ENCODE results near the gene TSGA10. TPM values are rescaled to one million over a fixed set of nuclear protein-coding genes. Genes with fewer than 3 reads are reported as not detected.

Gene TSGA10
- total RNA-seq, 1 experiment from 2014 or later = 7.5 TPM

DNA sequence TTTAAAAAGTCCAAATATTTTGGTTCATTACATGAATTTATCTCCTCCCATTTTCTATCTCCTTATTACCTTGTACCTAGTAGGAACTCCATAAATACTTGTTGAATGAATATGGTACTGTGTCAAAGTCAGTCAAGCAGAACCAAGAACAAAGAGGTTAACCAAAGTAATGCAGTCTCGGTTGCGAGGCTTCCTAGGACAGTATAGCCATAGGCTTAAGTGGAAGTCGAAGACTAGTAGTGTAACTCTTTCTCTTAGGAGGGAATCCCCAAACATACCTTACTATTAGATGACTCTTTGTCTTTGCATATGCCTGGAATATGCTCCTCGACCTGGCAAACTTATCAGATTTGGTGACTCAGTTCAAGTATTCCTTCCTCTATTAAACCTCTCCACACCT is 4.9 kb upstream of the TSGA10 start:
- intact Hi-C loops (cut with micrococcal nuclease; ENCODE audit: unreplicated experiment) = no loop called here
- POLR2A ChIA-PET = no interaction called here
- ATAC-seq (no peak), DNase-seq (ENCODE audit: low read depth, low spot score) (no peak)
- H3K27me3 ChIP-seq (ENCODE audit: control insufficient read depth, insufficient read depth, low read length) = no peaks in the 10 kb centered on the region
- in situ Hi-C loops (cut with HindIII; ENCODE audit: low pct_unique_long_range_greater_than_20kb, low sequenced_read_pairs) = no loop called here
- BruUV-seq (replicated peaks) = no TSS peak
- peaks cover 6% of the 10 kb centered on the region for H3K4me1 ChIP-seq (ENCODE audit: control insufficient read depth, insufficient read depth, low read length)
- no peak overlapping the region for H3K27ac ChIP-seq (ENCODE audit: low read length)
- no peaks in the 10 kb centered on the region for H3K9me3 ChIP-seq (ENCODE audit: control insufficient read depth, insufficient read depth, low read depth, low read length)
- no peak for TF ChIP-seq POLR2AphosphoS5 (IDR thresholded peaks at IDR 0.05; ENCODE audit: low read depth, low read length)
- TF ChIP-seq, protein P1, sequence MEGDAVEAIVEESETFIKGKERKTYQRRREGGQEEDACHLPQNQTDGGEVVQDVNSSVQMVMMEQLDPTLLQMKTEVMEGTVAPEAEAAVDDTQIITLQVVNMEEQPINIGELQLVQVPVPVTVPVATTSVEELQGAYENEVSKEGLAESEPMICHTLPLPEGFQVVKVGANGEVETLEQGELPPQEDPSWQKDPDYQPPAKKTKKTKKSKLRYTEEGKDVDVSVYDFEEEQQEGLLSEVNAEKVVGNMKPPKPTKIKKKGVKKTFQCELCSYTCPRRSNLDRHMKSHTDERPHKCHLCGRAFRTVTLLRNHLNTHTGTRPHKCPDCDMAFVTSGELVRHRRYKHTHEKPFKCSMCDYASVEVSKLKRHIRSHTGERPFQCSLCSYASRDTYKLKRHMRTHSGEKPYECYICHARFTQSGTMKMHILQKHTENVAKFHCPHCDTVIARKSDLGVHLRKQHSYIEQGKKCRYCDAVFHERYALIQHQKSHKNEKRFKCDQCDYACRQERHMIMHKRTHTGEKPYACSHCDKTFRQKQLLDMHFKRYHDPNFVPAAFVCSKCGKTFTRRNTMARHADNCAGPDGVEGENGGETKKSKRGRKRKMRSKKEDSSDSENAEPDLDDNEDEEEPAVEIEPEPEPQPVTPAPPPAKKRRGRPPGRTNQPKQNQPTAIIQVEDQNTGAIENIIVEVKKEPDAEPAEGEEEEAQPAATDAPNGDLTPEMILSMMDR (IDR thresholded peaks at IDR 0.05) = no peak
- no peak for TF ChIP-seq TCF7L2 (IDR thresholded peaks at IDR 0.05; ENCODE audit: low read depth, low read length)
- TF ChIP-seq, protein P2, sequence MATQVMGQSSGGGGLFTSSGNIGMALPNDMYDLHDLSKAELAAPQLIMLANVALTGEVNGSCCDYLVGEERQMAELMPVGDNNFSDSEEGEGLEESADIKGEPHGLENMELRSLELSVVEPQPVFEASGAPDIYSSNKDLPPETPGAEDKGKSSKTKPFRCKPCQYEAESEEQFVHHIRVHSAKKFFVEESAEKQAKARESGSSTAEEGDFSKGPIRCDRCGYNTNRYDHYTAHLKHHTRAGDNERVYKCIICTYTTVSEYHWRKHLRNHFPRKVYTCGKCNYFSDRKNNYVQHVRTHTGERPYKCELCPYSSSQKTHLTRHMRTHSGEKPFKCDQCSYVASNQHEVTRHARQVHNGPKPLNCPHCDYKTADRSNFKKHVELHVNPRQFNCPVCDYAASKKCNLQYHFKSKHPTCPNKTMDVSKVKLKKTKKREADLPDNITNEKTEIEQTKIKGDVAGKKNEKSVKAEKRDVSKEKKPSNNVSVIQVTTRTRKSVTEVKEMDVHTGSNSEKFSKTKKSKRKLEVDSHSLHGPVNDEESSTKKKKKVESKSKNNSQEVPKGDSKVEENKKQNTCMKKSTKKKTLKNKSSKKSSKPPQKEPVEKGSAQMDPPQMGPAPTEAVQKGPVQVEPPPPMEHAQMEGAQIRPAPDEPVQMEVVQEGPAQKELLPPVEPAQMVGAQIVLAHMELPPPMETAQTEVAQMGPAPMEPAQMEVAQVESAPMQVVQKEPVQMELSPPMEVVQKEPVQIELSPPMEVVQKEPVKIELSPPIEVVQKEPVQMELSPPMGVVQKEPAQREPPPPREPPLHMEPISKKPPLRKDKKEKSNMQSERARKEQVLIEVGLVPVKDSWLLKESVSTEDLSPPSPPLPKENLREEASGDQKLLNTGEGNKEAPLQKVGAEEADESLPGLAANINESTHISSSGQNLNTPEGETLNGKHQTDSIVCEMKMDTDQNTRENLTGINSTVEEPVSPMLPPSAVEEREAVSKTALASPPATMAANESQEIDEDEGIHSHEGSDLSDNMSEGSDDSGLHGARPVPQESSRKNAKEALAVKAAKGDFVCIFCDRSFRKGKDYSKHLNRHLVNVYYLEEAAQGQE (IDR thresholded peaks at IDR 0.05; ENCODE audit: insufficient read depth in 1 of 2, low read depth in 2 of 2, low read length in 1 of 2) = no peak
- no peak for TF ChIP-seq SIN3A (IDR thresholded peaks at IDR 0.05; ENCODE audit: borderline replicate concordance, insufficient read depth, low read depth, low read length)
- H3K4me3 ChIP-seq (ENCODE audit: low read depth in 2 of 2, low read length in 2 of 2) = no peak overlapping the region
- H3K36me3 ChIP-seq (ENCODE audit: control insufficient read depth, insufficient read depth, low read length) = peaks cover 7% of the 10 kb centered on the region; the same call in 1 of the 2 replicates
- CTCF ChIA-PET = no interaction called here

DNA sequence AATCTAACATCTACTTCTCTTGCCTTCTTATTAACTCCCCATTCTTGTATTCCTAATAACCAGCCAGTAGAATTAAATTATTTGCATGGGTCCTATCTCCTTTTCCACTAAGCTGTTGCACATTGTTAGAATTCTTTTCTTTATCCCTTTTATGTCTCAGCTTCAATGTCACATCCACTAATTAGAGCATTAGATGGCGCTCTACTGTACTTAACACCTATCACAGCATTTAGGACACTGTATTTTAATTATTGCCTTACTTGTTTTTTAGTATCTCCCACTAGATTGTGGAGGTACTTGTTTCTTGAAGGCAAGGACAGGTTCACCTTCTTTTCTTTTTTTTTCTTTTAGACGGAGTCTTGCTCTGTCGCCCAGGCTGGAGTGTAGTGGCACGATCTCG is 3.9 kb upstream of the TSGA10 start:
- BruUV-seq (replicated peaks) = no TSS peak
- H3K36me3 ChIP-seq (ENCODE audit: control insufficient read depth, insufficient read depth, low read length) = peaks cover 7% of the 10 kb centered on the region; the same call in 1 of the 2 replicates
- H3K9me3 ChIP-seq (ENCODE audit: control insufficient read depth, insufficient read depth, low read depth, low read length) = no peaks in the 10 kb centered on the region
- TF ChIP-seq, protein P2 (IDR thresholded peaks at IDR 0.05; ENCODE audit: insufficient read depth in 1 of 2, low read depth in 2 of 2, low read length in 1 of 2) = no peak
- TF ChIP-seq POLR2AphosphoS5 (IDR thresholded peaks at IDR 0.05; ENCODE audit: low read depth, low read length) (no peak), SIN3A (IDR thresholded peaks at IDR 0.05; ENCODE audit: borderline replicate concordance, insufficient read depth, low read depth, low read length) (no peak), TCF7L2 (IDR thresholded peaks at IDR 0.05; ENCODE audit: low read depth, low read length) (no peak)
- TF ChIP-seq, protein P1 (IDR thresholded peaks at IDR 0.05) = no peak; the same call in 1 of the 2 replicates
- intact Hi-C loops (cut with micrococcal nuclease; ENCODE audit: unreplicated experiment) (no loop called here), in situ Hi-C loops (cut with HindIII; ENCODE audit: low pct_unique_long_range_greater_than_20kb, low sequenced_read_pairs) (no loop called here)
- H3K27ac ChIP-seq (ENCODE audit: low read length) = no peak overlapping the region
- ATAC-seq (no peak), DNase-seq (ENCODE audit: low read depth, low spot score) (no peak)
- no peak overlapping the region for H3K4me3 ChIP-seq (ENCODE audit: low read depth in 2 of 2, low read length in 2 of 2)
- H3K4me1 ChIP-seq (ENCODE audit: control insufficient read depth, insufficient read depth, low read length) = peaks cover 13% of the 10 kb centered on the region
- ChIA-PET POLR2A (no interaction called here), CTCF (interaction anchor here (0.5 kb wide), 1 partner anchor 14 kb away, joined by 5 read pairs; no protein-coding TSS in a partner anchor)
- H3K27me3 ChIP-seq (ENCODE audit: control insufficient read depth, insufficient read depth, low read length) = no peaks in the 10 kb centered on the region

Data from Panc1 (cell line).